Endometrial microvascular endothelial cells (primary cell): ENCODE measurements around the gene HSBP1L1. TPM values are rescaled to one million over a fixed set of nuclear protein-coding genes. Genes with fewer than 3 reads are reported as not detected.
"Not testable (repeated sequence)": the region's sequence is repeated elsewhere in the genome, so short reads cannot be mapped to it uniquely, and the experiment has no call there.

Source experiments
- in situ Hi-C: cut with HindIII; loops from 2 replicates; pipeline ENCODE4 v1.10.0; 2017; ENCODE audit warnings: low sequenced_read_pairs, low pct_unique_long_range_greater_than_20kb; ENCODE audit errors: inconsistent ontology term
- total RNA-seq: library from RNA; depleted of rRNA; stranded (reverse); fragments of >200 nt; gene quantifications from one replicate; pipeline ENCODE4 v1.2.3, GENCODE V29; 2015; ENCODE audit errors: inconsistent ontology term

Gene HSBP1L1
- total RNA-seq, 1 donor from 2014 or later = 1.2 TPM

DNA sequence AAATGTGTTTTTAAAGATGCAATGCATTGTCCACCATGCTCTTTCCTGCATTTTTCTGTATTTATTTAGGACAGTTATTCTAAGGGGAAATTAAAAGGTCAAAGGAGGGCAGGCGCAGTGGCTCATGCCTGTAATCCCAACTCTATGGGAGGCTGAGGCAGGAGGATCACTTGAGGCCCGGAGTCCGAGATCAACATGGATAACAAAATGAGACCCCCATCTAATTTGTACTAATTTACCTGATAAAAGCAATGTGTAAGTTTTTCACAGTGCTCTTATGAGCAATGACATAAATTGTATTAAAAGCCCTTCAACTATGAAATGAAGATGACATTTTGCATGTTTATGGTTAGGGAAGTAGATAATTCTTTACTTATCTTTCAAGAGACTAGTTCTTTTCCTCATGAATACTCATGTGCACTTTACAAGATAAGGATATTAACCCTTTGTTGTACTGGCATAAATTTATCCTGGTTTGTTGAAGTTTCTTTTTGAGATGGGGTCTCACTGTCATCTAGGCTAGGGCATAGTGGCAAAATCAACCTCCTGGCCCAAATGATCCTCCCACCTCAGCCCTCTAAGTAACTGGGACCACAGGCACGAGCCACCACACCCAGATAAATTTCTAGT lies 9.7 kb downstream of the HSBP1L1 start:
- in situ Hi-C loops = no loop called here

DNA sequence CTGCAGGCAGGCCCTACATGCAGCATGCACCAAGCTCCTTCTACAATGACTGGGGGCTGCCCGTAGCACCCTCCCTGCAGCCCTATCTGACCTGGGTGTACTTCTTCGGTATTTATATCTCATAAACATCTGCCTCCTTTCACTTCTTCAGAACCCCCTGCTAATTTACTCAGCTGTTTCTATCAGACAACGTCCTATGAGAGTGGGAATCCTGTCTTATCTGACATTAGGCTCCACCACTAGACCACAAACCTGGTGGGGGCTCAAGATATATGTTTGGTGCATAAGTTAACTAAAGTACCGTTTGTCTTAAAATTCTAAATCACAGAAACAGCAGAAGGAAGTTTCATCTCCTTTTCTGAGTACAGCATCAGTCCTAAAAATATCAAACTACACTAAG lies 10.6 kb downstream of the HSBP1L1 start:
- in situ Hi-C loops = no loop called here

DNA sequence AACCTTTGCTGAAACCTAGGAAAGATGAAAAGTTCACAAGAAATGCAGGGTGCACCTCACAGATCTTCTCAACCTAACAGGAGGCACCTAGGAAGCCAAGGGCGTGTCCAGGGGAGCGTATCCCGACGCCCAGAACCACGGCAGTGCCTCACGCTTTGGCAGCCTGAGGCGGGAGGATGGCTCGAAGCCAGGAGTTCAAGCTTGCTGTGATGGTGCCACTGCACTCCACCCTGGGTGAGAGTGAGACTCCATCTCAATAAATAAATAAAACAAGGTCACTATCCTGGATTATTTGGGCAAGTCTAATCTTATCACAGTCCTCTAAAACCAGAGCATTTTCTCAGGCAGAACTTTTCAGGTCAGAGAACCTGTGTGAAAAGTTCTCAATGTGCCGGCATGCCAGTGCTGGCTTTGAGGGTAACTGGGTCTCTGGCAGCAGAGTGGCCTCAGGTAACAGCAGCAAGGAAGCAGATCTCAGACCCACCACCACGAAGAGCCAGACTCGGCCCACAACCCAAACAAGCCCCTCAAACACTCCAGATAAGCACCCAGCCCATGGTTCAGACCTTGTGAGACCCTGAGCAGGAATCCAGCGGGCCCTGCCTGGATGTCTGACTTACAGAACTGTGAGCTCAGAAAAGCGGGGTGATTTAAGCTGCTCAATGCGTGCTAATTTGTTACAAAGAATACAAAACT lies 11.7 kb downstream of the HSBP1L1 start:
- in situ Hi-C loops = no loop called here

DNA sequence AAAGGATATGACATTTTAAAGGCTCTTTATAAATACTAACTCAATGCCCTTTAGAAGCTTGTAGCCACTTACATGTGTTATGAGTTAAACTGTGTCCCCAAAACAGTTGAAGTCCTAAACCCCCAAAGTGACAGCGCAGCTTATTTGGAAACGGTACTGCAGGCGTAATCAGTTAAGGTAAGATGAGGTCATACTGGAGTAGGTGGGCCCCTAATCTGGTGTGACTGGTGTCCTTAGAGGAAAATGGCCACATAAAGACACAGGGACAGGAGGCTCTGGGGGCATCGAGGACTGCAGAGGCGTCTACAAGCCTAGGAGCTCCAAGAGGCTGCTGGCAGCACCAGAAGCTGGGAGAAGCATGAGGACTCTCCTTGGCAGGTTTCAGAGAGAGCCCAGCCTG lies 15.4 kb downstream of the HSBP1L1 start:
- in situ Hi-C loops = no loop called here

DNA sequence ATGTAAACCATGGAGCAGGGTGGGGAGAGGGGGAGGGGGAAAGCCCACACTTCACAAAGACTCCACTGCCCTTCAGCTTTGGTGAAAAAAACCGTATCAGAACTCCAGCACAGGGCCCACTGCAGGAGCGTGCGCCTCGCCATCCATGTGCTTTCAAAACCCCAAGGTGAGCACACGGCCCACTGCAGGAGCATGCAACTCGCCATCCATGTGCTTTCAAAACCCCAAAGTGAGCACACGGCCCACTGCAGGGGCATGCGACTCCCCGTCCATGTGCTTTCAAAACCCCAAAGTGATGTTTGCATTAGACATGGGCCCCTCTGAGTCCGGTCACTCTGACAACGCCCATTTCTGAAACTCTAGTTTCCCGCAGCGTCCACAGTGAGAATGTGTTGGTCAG lies 16.1 kb downstream of the HSBP1L1 start:
- in situ Hi-C loops = no loop called here

DNA sequence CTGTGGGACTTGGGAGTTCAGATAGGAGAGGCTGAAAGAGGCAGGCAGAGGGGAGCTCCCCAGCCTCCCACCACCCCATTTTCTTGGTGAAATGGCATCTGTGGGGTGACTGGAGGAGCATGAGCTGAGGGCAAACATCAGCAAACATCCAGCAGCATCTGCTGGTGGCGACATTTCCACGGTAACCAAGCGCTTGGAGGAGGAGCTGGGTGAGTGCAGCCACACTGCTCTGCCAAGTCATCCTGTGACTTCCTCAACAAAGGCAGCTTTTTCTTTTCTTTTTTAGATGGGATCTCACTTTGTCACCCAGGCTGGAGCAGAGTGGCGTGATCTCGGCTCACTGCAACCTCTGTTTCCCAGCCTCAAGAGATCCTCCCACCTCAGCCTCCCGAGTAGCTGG lies 18.3 kb downstream of the HSBP1L1 start:
- in situ Hi-C loops = no loop called here

DNA sequence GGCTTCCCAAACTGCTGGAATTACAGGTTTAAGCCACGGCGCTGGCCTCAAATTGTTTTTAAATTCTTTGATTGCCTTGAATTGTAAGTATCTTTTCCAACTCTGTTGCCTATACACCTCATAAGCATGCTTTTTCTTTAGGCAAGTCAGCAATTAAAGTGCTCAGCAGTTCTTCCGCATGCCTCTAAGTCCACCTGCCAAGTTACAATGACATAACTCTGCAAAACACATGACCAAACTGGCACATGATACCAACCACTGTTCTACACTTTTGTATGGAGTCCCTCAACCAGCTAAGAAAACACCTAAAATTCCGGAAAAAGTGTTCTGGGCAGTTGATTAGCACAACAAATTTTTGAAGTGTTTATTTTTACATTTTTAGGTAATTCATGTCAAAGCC lies 18.8 kb downstream of the HSBP1L1 start:
- in situ Hi-C loops = no loop called here

DNA sequence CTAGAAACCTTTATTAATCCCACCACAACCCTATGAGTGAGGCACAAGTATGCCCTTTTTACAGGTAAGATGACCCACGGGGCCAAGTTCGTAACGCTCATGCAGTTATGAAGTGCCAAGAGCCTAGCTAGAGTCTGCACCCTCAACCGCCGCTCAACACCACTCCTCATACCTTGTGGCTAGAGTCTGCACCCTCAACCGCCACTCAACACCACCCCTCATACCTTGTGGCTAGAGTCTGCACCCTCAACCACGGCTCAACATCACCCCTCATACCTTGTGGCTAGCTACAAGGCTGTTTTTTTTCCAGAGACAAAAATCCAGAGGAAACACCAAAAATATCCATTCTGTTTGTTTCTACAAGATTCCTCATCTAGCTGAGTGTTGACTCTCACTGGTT lies 19.4 kb downstream of the HSBP1L1 start:
- in situ Hi-C loops = no loop called here

DNA sequence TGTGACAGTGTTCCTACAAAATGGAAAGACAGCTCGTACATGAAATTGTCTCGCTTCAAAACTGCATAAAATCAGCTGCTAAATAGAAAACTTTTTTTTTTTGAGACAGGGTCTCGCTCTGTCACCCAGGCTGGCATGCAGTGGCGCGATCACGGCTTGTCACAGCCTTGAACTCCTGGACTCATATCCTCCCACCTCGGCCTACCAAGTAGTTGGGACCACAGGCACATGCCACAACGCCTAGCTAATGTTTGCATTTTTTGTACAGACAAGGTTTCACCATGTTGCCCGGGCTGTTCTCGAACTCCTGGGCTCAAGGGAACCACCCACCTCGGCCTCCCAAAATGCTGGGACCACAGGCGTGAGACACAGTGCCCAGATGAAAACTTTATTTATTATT lies 20.7 kb downstream of the HSBP1L1 start:
- in situ Hi-C loops = no loop called here

DNA sequence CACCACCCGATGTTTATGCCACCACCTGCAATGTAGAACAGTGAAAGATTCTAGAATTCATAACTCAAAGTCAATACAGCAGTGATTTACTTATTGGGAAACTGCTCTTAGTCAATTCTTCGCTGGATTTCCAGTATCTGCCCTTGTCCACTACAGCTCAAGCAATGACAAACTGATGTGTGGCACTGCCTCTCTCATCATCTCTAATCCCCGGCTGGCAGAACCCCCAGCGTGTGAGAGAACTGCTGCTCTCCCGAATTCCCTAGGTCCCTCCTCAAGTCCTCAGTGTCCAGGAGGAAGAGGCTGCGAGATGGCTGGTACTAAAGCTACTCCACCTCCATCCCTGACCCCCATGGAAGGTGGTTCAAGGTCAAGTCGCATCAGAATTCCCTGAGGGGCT lies 22.3 kb downstream of the HSBP1L1 start:
- in situ Hi-C loops = no loop called here

DNA sequence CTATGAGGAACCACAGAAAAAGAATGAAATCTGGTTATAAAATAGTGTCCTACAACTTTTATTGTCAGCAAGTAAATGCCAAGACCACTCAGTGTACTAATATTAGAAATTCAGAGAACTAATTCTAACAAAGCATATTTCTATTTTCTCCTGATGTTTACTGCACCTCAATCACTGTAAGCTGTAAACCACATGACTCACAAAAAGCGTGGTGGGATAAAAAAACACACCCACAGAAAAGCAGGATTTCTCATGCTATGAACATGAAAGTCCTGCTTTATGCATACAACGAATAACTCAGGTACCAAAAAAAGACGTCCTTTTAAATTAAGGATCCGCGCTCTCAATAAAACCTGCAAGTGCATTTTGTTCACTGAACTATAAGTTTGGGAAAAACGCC lies 23.1 kb downstream of the HSBP1L1 start:
- in situ Hi-C loops = no loop called here

DNA sequence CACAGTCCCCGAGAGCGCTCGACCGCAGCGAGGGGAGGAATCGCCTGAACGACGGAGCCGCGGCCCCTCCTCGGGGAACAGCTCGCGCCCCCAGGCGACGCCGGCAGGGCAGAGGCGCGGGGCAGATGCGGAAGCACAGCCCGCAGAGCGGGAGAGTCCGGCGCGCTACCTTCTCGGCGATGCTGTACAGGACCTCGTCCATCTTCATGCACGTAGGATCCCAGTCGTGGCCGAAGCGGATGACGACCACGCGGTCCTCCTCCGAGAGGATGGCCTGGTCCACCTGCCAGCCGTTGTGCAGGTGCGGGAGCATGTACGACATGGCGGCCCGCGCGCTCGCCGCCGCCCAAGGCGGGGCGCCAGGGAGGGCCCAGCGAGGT lies 23.6 kb downstream of the HSBP1L1 start:
- in situ Hi-C loops = no loop called here

DNA sequence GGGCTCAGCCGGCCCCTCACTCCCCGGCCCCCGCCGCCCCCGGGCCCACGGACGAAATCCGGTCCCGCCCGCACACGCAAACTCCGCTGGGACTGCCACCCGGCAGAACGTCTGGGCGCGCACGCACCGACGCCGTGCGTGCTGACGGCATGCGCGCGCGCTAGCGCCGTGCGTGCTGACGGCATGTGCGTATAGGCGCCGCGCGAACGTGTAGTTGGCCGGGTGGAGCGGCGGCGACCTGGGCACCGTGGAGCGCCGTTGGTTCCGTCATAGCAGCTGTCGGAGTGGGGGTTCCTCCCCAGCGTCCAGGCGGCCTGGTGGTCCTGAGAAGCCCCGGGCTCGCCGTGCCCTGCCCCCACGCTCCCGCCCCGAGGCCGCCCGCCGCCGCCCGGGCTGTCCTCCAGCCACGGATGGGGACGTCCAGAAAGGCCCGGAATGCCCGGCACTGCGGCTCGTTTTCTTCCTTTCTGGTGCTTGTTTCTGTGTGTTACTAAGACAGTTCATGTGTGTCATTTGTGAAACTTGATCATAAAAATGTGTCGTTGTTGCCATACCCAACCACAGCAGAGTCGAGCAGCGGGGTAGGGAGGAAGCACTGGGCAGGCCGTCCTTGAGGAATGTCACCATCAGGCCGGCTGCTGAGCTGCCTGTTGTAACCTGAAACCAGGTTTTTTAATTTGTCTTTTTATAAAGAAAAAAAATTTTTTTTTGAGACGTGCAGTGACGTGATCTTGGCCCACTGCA lies 24.2 kb downstream of the HSBP1L1 start, which contains the start of gene TXNL4A:
Gene TXNL4A, minus strand, starts transcription at position 113 of the 744 bp plus-strand sequence. CDS start 171 bp downstream, outside the sequence.
- in situ Hi-C loops = no loop called here

DNA sequence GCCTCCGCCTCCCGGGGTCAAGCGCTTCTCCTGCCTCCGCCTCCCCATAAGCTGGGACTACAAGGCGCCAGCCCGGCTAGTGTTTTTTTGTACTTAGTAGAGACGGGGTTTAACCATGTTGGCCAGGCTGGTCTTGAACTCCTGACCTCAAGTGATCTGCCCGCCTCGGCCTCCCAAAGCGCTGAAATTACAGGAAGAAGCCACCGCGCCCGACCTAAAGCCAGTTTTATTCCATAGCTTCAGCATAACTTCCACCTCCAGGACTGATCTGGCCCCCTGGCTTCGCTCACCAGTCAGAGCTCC lies 24.7 kb downstream of the HSBP1L1 start:
- in situ Hi-C loops = no loop called here

DNA sequence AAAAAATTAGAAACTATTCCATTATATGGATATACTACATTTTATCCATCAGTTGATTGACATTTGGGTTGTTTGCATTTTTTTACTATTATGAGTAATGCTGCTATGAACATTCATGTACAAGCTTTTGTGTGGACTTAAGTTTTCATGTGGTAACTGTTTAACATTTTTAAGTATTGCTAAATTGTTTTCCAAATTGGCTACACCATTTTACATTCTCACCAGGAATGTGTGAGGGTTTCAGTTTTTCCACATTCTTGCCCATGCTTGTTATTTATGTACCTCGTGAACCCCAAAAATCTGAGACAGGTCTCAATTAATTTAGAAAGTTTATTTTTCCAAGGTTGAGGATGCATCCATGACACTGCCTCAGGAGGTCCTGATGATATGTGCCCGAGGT lies 27.1 kb downstream of the HSBP1L1 start:
- in situ Hi-C loops = no loop called here

DNA sequence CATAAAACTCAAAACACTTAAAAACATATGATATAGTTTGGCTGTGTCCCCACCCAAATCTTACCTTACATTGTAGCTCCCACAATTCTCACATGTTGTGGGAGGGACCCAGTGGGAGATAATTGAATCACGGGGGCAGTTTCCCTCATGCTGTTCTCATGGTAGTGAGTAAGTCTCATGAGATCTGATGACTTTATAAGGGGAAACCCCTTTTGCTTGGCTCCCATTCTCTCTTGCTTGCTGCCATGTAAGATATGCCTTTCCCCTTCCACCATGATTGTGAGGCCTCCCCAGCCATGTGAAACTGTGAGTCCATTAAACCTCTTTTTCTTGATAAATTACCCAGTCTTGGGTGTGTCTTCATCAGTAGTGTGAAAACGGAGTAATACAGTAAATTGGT lies 35.3 kb downstream of the HSBP1L1 start:
- in situ Hi-C loops = not testable (repeated sequence)

DNA sequence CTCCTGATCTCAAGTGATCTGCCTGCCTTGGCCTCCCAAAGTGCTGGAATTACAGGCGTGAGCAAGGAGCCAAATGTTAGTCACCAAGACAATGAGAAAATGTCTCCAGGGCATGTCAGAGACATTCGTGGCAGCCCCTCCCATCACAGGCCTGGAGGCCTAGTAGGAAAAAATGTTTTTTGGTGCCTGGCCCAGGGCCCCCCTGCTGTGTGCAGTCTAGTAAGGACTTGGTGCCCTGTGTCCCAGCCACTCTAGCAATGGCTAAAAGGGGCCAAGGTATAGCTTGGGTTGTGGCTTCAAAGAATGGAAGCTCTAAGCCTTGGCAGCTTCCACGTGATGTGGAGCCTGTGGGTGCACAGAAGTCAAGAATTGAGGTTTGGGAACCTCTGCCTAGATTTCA lies 36.4 kb downstream of the HSBP1L1 start:
- in situ Hi-C loops = no loop called here

DNA sequence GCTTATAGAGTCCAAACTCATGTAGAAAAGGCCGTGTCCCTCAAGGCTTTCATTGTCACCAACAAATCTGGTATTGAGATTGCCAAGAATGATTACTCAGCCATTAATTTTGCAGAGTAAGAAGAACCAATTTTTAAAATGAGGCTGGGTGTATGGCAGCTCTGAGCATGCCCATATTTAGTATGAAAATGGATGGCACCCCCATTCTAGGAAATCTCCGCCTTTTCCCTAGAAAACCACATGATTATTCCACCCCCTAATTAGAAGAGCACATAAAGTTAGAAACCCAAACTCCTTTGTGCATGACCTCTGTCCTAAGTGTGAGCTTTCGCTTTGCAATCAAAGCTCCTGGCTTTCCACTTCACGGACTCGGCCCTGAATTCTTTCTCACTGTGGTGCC lies 38.0 kb downstream of the HSBP1L1 start:
- in situ Hi-C loops = no loop called here

DNA sequence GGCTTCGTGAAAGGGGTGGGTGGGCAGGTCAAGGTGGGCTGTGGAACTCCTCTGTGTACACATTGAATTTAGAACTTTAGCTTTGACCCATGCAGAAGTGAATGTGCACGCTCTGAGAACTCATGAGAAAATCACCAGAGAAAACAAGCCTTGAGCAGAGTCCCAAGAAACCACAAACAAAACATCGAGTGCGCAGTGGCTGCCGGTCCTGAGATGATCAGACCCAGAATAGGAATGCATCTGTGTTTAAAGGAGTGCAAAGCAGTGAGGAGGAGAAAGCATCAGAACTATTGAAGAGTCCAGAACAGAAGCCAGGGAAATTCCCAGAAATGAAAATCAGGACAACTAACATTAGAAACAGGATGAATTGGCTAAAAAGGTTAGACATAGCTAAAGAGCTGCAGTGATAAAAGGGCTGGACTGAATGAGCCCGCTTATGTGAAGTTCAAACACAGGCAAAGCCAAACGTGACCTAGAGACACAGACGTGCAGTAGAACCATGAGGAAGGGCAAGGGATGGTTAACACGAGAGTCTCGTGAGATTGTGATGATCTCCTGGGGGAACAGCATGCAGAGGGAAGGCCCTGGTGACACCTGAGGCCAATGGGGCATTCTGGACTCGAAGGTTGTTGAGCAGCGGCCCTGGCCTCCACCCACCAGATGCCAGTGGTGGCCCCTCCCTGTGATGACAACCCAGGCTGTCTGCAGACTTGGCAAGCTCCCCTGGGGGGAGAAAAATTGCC lies 40.3 kb downstream of the HSBP1L1 start:
- in situ Hi-C loops = no loop called here

DNA sequence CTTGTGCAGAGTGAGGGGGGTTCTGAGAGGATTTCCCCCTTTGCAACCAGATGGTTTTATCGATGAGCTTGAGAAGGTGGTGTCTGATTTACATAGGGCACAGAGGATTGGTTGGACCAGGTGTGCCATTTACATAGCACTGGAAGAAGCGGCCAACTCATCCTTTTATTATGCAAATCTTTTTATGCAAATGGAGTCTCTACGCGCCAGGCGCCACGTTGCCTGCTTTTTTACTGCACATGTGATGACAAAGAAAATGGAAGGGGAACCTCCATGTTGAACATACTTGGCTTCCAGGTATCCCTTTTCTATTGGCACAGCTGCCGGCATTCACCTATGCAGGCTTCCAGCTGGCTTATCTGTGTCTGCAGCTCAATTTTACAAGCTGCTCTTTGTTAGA lies 42.3 kb downstream of the HSBP1L1 start:
- in situ Hi-C loops = no loop called here
